GM12801 (cell line): Measurements from ENCODE around the gene BRWD1.

Source experiments
- CTCF ChIP-seq: IDR thresholded peaks from one replicate; pipeline ENCODE4 v1.5.1; 2011; ENCODE audit warnings: control low read depth; ENCODE audit not compliant: insufficient read length; ENCODE audit errors: extremely low read depth

BRWD1 gene

GRCh38 chr21:39313571-39314142 is at the start of gene BRWD1:
TSS of gene BRWD1 (minus strand) at chr21:39313632. CDS start at chr21:39313491, 141 bp downstream.
- no peak for TF ChIP-seq CTCF

GRCh38 chr21:39362733-39363132 is 49.3 kb upstream of the BRWD1 start:
- no peak for TF ChIP-seq CTCF

- no peak for TF ChIP-seq CTCF
Observed at GRCh38 chr21:39359382-39359781, 46.0 kb upstream of the BRWD1 start.

- TF ChIP-seq CTCF: no peak
Observed at GRCh38 chr21:39353295-39353694, 39.9 kb upstream of the BRWD1 start.

GRCh38 chr21:39350094-39351005 is 36.9 kb upstream of the BRWD1 start:
- no peak for TF ChIP-seq CTCF

- TF ChIP-seq CTCF: no peak
Observed at GRCh38 chr21:39349211-39350093, 36.0 kb upstream of the BRWD1 start.
